HG03565 (cell line): Measurements from ENCODE around the gene FREY1.
A peak's percentile ranks its signal among the peaks of the same experiment; 100 is the strongest.

Source experiments
- ATAC-seq: cut with Tn5 transposase; IDR thresholded peaks from one replicate; pipeline ENCODE4 v1.9.1; 2021; ENCODE audit warnings: mild to moderate bottlenecking, moderate library complexity; ENCODE audit not compliant: unreplicated experiment

The FREY1 gene

GRCh38 chr11:45906965-45907611 lies at the start of gene FREY1:
FREY1 (minus strand) TSS chr11:45907271; CDS start chr11:45907245, 26 bp downstream.
- no peak for ATAC-seq

- no peak for ATAC-seq
Observed at GRCh38 chr11:45949992-45950407, 42.9 kb upstream of the FREY1 start.

- no peak for ATAC-seq
Observed at GRCh38 chr11:45948356-45948755, 41.3 kb upstream of the FREY1 start.

- no peak for ATAC-seq
Observed at GRCh38 chr11:45947885-45948284, 40.8 kb upstream of the FREY1 start.

- ATAC-seq, result no peak
Observed at GRCh38 chr11:45945397-45945999, 38.4 kb upstream of the FREY1 start.

- no peak for ATAC-seq
Observed at GRCh38 chr11:45942381-45942780, 35.3 kb upstream of the FREY1 start.

- no peak for ATAC-seq
Observed at GRCh38 chr11:45941285-45941684, 34.2 kb upstream of the FREY1 start.

GRCh38 chr11:45939836-45940235 lies 32.8 kb upstream of the FREY1 start:
- no peak for ATAC-seq

- no peak for ATAC-seq
Observed at GRCh38 chr11:45937916-45938315, 30.8 kb upstream of the FREY1 start.

GRCh38 chr11:45936511-45937054 lies 29.5 kb upstream of the FREY1 start:
- ATAC-seq, result no peak

- no peak for ATAC-seq
Observed at GRCh38 chr11:45935349-45936064, 28.4 kb upstream of the FREY1 start.

- no peak for ATAC-seq
Observed at GRCh38 chr11:45934580-45935318, 27.7 kb upstream of the FREY1 start.

GRCh38 chr11:45933846-45934579 lies 26.9 kb upstream of the FREY1 start:
- ATAC-seq, result no peak

- ATAC-seq, result no peak
Observed at GRCh38 chr11:45933131-45933831, 26.2 kb upstream of the FREY1 start.

GRCh38 chr11:45932217-45932616 lies 25.1 kb upstream of the FREY1 start:
- ATAC-seq, result no peak

- no peak for ATAC-seq
Observed at GRCh38 chr11:45931739-45932138, 24.7 kb upstream of the FREY1 start.

- ATAC-seq, result no peak
Observed at GRCh38 chr11:45930951-45931570, 24.0 kb upstream of the FREY1 start.

- ATAC-seq, result peak; percentile 83
Observed at GRCh38 chr11:45930031-45930794, 23.1 kb upstream of the FREY1 start.
